Tibial nerve (tissue), 4 donors: ENCODE measurements around the gene EOGT. TPM values are rescaled to one million over a fixed set of nuclear protein-coding genes. Genes with fewer than 3 reads are reported as not detected.

Experiments used
- DNase-seq, 2 donors: peaks; one replicate each; pipeline ENCODE4 v3.0.0-alpha.2; 2019; ENCODE audit warnings: low spot score in 2 of 2
- H3K27ac ChIP-seq, 4 donors: fragments of 200-600 bp; sonication (generic) in 3 of 4; one replicate each; pipeline ENCODE4 v1.5.1; 2017 to 2019; ENCODE audit warnings: mild to moderate bottlenecking in 1 of 4
- H3K27me3 ChIP-seq, 2 donors: fragments of 200-600 bp; sonication (generic) in 1 of 2; one replicate each; pipeline versions ENCODE4 v1.5.1 to v1.6.0; 2017 to 2019
- H3K36me3 ChIP-seq, 3 donors: fragments of 200-600 bp; sonication (generic); one replicate each; pipeline ENCODE4 v1.5.1; 2018 to 2019
- H3K4me1 ChIP-seq, 4 donors: fragments of 200-600 bp; sonication (generic) in 3 of 4; one replicate each; pipeline ENCODE4 v1.5.1; 2017 to 2019
- H3K4me3 ChIP-seq, 4 donors: fragments of 200-600 bp; sonication (generic) in 3 of 4; one replicate each; pipeline ENCODE4 v1.5.1; 2017 to 2019; ENCODE audit warnings: mild to moderate bottlenecking in 1 of 4, moderate library complexity in 1 of 4
- H3K9me3 ChIP-seq, 4 donors: fragments of 200-600 bp; sonication (generic) in 3 of 4; one replicate each; pipeline ENCODE4 v1.5.1; 2017 to 2019
- EP300 ChIP-seq, 2 donors: sonication (generic); formaldehyde crosslinking; IDR thresholded peaks; one replicate each; pipeline ENCODE4 v1.6.1; 2017; ENCODE audit warnings: antibody characterized with exemption in 2 of 2, mild to moderate bottlenecking in 1 of 2
- POLR2A ChIP-seq, 2 donors: fragments of 450-650 bp; IDR thresholded peaks; one replicate each; pipeline ENCODE4 v1.6.1; 2017; ENCODE audit warnings: antibody characterized with exemption in 2 of 2, mild to moderate bottlenecking in 2 of 2, moderate library complexity in 2 of 2
- WGBS, 2 donors: methylation state at CpG; one replicate each; pipeline ENCODE4 v1.1.5; 2018; 5-methylcytosine and 5-hydroxymethylcytosine counted together
- total RNA-seq, 4 donors: library from RNA; depleted of rRNA; stranded (reverse); fragments of >200 nt; gene quantifications; one replicate each; pipeline ENCODE4 v1.1.0, GENCODE V29; 2016
- TF ChIP-seq, protein P1 (sequence below), 5 experiments: fragments of 200-600 bp in 3 of 5; fragments of 450-650 bp in 2 of 5; sonication (generic) in 3 of 5; IDR thresholded peaks; one replicate each; pipeline ENCODE4 v1.5.1; 2016 to 2019; ENCODE audit warnings: antibody characterized with exemption in 5 of 5, mild to moderate bottlenecking in 3 of 5, moderate library complexity in 2 of 5

EOGT gene
- total RNA-seq, 4 donors from 2014 or later = 27.2 to 55.9 (median 37.1) TPM

DNA sequence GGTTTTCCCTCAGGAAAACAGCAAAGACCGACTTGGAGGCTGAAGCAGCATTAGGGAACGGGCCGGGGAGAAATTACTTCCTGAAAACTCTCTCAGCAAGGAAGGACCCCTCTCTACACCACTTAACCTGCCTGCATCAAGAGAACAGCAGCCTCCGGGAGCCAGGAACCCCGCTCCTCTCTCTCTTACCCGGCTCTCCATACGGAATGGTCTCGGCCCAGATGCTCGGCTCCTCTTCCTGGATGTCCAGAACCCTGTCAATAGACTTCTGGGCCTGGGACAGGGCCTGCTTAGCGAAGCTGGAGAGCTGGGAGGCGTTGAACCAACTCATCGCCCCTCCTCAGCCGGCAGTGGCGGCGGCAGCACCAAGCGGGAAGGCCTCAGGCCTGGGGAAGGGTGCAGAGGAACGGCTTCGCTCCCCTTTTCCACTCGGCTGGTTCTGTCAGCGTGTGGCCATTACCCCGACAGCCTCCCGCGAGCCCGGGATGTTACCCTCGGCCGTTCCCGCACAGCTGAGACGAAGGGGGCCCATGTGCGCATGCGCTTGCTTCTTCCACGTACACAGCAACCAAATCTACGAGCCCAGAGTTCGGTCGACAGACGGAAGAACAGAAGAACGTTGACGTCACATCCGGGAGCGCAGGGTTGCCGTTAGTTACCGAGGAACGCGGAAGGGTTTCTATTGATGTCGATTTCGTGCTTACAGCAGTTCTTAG is 38.4 kb upstream of the EOGT start, which contains the start of gene TMF1:
Gene TMF1 (minus strand): TSS at position 578 of the 716 bp plus-strand sequence. CDS start 247 bp downstream, at position 331.
- Histone ChIP-seq H3K36me3 (peaks cover 0 to 50% (median 0%) of the 10 kb centered on the region in 3 donors), H3K4me1 (peaks cover 6 to 48% (median 21%) of the 10 kb centered on the region in 4 donors), H3K9me3 (no peaks in the 10 kb centered on the region), H3K27me3 (no peaks in the 10 kb centered on the region), H3K4me3 (peak within 1 kb of the TSS; percentile 75 to 92 (median 81)), H3K27ac (peak within 1 kb of the TSS; percentile 93 to 97 (median 94))
- TF ChIP-seq, protein P1, sequence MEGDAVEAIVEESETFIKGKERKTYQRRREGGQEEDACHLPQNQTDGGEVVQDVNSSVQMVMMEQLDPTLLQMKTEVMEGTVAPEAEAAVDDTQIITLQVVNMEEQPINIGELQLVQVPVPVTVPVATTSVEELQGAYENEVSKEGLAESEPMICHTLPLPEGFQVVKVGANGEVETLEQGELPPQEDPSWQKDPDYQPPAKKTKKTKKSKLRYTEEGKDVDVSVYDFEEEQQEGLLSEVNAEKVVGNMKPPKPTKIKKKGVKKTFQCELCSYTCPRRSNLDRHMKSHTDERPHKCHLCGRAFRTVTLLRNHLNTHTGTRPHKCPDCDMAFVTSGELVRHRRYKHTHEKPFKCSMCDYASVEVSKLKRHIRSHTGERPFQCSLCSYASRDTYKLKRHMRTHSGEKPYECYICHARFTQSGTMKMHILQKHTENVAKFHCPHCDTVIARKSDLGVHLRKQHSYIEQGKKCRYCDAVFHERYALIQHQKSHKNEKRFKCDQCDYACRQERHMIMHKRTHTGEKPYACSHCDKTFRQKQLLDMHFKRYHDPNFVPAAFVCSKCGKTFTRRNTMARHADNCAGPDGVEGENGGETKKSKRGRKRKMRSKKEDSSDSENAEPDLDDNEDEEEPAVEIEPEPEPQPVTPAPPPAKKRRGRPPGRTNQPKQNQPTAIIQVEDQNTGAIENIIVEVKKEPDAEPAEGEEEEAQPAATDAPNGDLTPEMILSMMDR (IDR thresholded peaks at IDR 0.05) = no peak
- peak; percentile 67 to 79 for TF ChIP-seq POLR2A (IDR thresholded peaks at IDR 0.05)
- TF ChIP-seq EP300 (IDR thresholded peaks at IDR 0.05) = peak; percentile 88 to 96
- peak; percentile 97 to 99 for DNase-seq
- 0% methylated on average over 32 to 38 of the region's 45 CpGs for WGBS, 2 donors

DNA sequence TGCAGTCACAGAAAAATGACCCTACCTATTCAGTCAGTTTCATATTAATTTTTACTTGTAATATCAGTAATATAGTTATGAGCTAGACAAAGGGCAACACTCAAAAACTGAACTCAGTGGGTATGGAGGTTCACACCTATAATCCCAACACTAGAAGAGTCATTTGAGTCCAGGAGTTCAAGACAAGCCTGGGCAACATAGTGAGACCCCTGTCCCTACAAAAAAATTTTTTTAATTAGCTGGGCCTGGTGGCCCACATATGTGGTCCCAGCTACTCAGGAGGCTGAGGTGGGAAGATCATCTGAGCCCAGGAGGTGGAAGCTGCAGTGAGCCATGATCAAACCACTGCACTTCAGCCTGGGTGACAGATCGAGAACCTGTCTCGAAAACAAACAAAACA is 35.5 kb upstream of the EOGT start:
- TF ChIP-seq, protein P1 (IDR thresholded peaks at IDR 0.05) = no peak
- TF ChIP-seq POLR2A (IDR thresholded peaks at IDR 0.05) (no peak), EP300 (IDR thresholded peaks at IDR 0.05) (no peak)
- no peak for DNase-seq
- Histone ChIP-seq H3K36me3 (peaks cover 0 to 49% (median 0%) of the 10 kb centered on the region in 3 donors), H3K9me3 (no peaks in the 10 kb centered on the region), H3K27me3 (no peaks in the 10 kb centered on the region), H3K4me1 (peaks cover 6 to 66% (median 21%) of the 10 kb centered on the region in 4 donors), H3K4me3 (no peak overlapping the region), H3K27ac (no peak overlapping the region)
- WGBS, 2 donors = 94 to 95% methylated on average over 2 of the region's 2 CpGs

DNA sequence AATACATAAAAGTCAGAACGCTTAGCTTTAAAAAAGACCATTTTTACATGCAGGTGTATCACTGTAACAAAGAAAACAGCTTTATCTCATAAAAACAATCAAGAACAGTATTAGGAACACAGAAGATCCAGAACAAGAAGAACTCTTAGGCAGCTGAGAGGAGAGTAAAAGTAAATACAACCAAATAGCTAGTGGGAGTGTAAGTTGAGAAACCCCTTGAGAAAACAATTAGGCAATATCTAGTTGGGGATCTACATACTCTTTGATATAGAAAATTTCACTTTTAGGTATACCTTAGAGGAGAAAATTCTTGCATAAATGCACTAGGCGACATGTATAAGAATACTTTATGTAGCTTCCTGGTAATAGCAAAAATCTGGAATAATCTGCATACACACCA is 31.1 kb upstream of the EOGT start:
- H3K27ac ChIP-seq = no peak overlapping the region
- H3K9me3 ChIP-seq = no peaks in the 10 kb centered on the region
- TF ChIP-seq EP300 (IDR thresholded peaks at IDR 0.05) (no peak), POLR2A (IDR thresholded peaks at IDR 0.05) (no peak)
- TF ChIP-seq, protein P1 (IDR thresholded peaks at IDR 0.05) = no peak
- 90 to 95% methylated on average over 2 of the region's 2 CpGs for WGBS, 2 donors
- no peak overlapping the region for H3K4me3 ChIP-seq
- H3K4me1 ChIP-seq = peaks cover 3 to 45% (median 5%) of the 10 kb centered on the region in 4 donors
- no peak for DNase-seq
- peaks cover 0 to 84% (median 0%) of the 10 kb centered on the region in 3 donors for H3K36me3 ChIP-seq
- no peaks in the 10 kb centered on the region for H3K27me3 ChIP-seq

DNA sequence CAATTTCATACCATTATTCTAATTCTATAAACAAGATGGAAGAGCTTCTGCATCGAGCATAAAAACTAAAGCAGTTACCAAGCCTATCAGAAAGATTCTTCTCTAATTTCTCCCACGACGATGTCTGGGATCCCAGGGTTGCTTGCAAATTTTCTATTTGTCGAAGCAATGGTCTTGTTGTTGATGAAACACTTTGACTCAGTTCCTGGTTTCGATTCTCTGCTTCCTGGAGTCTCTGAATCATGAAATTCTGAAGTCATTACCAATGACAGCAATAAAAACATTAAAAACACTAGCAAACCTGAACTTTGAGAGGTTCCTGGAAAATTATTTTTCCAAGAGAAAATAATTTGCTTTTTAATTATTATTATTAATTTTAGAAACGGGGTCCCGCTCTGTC is 20.0 kb upstream of the EOGT start:
- Histone ChIP-seq H3K36me3 (peaks cover 3 to 100% (median 18%) of the 10 kb centered on the region in 3 donors), H3K27me3 (no peaks in the 10 kb centered on the region), H3K27ac (no peak overlapping the region), H3K4me1 (no peaks in the 10 kb centered on the region), H3K9me3 (no peaks in the 10 kb centered on the region), H3K4me3 (no peak overlapping the region)
- no peak for TF ChIP-seq EP300 (IDR thresholded peaks at IDR 0.05)
- TF ChIP-seq, protein P1 (IDR thresholded peaks at IDR 0.05) = no peak
- TF ChIP-seq POLR2A (IDR thresholded peaks at IDR 0.05) = no peak
- no peak for DNase-seq
- WGBS, 2 donors = 83 to 90% methylated on average over 7 of the region's 7 CpGs

DNA sequence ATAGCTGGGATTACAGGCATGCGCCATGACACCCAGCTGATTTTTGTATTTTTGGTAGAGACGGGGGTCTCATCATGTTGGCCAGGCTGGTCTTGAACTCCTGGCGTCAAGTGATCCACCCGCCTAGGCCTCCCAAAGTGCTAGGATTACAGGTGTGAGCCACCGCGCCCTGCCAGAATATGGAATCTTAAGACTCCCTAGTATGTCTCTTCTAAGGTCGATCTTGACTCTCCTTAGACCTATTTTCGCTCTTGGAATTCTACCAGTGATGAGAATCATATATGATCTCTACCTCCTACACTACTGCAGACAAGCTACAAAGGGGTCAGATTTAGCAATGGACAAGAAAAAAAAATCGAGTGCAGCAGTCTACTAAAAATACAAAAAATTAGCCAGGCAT is 19.3 kb upstream of the EOGT start:
- no peaks in the 10 kb centered on the region for H3K27me3 ChIP-seq
- WGBS, 2 donors = 96 to 98% methylated on average over 9 of the region's 9 CpGs
- no peaks in the 10 kb centered on the region for H3K4me1 ChIP-seq
- no peak overlapping the region for H3K27ac ChIP-seq
- no peak for TF ChIP-seq POLR2A (IDR thresholded peaks at IDR 0.05)
- TF ChIP-seq, protein P1 (IDR thresholded peaks at IDR 0.05) = no peak
- no peak for TF ChIP-seq EP300 (IDR thresholded peaks at IDR 0.05)
- H3K9me3 ChIP-seq = no peaks in the 10 kb centered on the region
- no peak for DNase-seq
- no peak overlapping the region for H3K4me3 ChIP-seq
- peaks cover 3 to 98% (median 18%) of the 10 kb centered on the region in 3 donors for H3K36me3 ChIP-seq
